CD4-positive, alpha-beta T cell treated with Interleukin-10 for 1 hour (primary cell): ENCODE data around the gene C10orf90.

Experiments
- DNase-seq: peaks from one replicate; pipeline ENCODE4 v3.0.0-alpha.2; 2020

The C10orf90 gene

DNA sequence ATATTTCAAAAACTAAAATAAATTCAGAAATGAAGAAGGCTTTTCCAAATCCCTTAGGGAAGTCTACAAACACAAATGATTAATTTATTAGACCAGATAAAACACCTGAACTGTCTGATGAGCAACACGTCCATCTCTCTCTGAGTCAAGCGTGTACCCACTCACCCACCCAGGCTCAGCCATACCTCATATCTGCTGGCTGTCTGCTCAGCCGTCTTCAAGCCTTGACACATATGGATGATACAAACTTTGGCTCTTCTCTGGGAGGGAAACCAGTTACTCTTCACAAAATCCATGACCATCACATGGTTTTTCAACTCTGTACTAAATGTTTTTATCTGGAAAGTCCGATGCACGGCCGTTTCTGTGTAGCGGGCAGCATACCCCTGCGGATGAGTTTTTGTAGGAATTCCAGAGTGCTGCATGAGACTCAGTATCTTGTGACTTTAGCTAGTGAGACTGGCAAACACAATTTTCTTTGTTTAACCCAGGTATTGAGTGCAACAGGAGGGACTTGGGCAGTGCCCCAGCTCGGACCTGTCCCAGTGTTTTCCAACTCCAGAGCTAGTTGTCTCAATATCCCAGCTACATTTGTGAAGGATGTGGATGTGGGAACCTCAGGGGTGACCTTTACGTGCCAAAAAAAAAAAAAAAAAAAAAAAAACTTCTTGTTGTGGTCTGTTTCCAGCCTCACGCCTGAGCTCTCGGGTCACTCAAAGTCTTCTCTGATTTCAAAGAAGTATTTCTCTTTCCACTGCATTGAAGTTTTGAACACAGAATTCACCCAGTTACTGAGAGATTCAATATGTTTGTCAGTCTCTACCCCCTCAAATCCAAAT, at the start of gene C10orf90:
TSS of gene C10orf90 (minus strand) at position 638 of the 839 bp plus-strand sequence. CDS start at position 425, 213 bp downstream.
- DNase-seq = no peak

GRCh38 chr10:126716366-126716765, 45.9 kb upstream of the C10orf90 start:
- DNase-seq = no peak

GRCh38 chr10:126713594-126713993, 43.1 kb upstream of the C10orf90 start:
- no peak for DNase-seq

DNA sequence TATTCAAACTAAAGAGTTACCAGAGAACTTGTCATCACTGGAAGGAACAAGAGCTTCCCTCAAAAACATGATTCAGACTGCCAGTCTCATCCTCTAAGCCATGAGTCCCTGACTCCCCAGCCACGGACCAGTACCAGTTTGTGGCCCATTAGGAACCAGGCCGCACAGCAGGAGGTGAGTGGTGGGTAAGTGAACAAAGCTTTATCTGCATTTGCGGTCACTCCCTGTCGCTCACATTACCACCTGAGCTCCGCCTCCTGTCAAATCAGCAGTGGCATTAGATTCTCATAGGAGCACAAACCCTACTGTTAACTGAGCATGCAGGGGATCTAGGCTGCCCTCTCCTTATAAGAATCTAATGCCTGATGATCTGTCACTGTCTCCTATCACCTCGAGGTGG, 42.2 kb upstream of the C10orf90 start:
- no peak for DNase-seq

DNA sequence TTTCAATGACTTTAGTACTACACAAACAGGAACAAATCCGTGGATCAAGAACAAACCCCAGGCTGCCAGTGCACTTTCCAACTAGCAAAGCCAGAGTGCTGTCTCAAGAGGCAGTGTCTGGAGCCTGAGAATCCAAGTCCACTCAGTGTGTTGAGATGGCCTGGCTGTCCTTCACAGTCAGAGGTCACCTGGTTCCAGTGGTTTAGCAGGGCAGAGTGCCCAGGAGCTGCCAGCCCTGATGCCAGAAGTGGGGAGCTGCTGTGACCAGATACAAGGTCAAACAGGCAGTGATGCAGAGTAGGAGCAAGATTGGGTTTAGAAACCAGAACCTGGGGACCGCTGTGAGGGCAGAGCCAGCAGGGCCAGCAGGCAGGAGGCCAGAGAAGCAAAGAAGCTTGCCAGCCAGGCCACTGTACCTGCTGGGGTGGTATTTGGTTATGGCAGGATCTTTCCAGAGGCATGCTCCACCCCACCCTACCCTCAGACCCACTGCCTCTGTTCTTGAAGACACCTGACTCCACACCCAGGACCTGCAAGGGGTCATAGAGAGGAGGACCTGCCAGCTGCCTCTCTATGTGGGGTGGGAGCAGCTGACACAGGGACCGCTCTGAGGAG, 35.6 kb upstream of the C10orf90 start:
- no peak for DNase-seq

DNA sequence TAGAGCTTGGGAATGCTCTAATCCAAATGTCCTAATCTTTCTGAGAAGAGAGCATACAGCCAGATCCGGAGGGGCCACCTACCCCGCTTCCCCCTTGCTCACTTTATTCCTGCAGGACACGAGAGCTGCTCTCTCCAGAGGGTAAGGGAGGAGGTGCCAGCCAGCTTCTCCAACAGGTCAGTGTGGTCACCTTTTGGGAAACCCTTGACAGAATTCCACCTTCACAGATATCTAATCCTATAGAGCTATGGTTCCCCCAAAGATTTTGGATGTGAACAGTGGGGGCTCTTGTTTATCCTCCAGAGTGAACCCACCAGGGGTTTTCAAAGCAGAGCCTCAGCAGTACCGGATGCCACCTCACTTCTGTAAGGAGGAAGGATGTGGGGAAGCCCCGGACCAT, 34.6 kb upstream of the C10orf90 start:
- DNase-seq = no peak

DNA sequence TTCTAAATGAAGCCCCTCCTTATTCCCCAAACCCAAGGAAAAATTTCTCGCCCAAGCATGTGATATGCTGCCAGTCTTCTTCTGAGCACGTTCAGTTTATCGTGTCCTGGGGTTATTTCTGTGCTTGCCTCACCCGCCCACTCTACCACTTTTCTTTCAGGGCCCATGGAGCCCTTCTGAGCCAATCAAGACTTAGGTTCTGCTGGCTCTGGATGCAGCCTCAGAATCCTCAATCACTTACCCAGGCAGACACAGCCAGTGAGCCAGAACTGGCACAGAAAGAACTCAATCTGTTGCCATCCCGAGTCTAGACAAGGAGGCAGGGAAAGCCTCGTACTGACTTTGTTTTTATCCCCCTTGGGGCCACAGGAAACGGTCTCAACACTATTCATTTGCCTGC, 34.2 kb upstream of the C10orf90 start:
- no peak for DNase-seq

DNA sequence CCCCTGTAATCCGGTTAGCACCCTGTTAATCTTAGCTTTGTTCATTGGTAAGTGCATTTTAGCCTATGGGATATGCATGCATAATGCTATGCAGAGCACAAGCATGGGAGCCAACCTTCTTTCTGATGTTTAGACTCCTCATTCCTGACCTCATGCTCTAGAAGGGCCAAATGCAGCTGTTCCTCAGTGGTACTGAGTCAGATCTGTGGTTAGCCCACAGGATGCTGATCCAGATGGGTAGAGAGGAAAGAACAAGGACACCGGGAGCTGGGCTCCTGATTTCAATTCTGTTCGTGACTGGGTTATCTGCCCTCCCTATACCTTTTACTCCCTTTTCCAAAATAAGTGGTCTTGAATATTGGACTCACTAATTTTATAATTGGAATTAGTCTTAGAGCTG, 31.7 kb upstream of the C10orf90 start:
- DNase-seq = no peak

- DNase-seq = no peak
Measured at GRCh38 chr10:126701526-126701925, 31.0 kb upstream of the C10orf90 start.

DNA sequence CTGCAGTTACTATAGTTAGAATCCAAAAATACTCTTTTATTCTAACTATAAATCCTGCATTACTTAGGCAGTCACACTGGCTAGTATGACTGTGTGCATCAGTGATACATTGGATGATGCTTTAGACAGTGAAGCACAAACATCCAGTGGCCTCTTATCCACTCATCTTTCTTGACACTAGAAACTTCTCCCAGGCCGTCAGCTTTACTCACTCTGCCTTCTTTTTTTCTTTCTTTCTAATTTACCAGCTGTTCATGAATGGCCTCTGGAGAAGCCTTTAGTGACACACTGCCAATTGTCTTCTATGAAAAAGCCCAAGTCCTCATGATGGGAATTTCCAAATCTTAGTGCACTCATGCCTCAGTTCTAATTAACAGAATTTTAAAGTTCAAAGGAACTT, 26.2 kb upstream of the C10orf90 start:
- no peak for DNase-seq

GRCh38 chr10:126691456-126691855, 21.0 kb upstream of the C10orf90 start:
- DNase-seq = no peak

DNA sequence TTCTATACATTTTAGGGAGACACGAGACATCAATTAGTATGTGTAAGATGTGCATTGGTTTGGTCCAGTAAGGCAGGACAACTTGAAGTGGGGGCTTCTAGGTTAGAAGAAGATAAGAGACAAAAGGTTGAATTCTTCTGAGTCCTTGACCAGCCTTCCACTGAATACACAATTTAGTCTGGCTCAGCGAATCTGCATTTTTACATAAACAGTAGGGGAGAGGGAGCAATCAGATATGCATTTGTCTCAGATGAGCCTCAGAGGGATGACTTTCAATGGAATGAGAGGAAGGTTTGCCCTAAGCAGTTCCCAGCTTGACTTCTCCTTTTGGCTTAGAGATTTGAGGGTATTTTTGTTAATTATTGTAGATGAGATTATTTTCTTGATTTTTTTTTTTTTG, 20.0 kb upstream of the C10orf90 start:
- DNase-seq = no peak

- no peak for DNase-seq
Measured at GRCh38 chr10:126689461-126689994, 19.0 kb upstream of the C10orf90 start.

GRCh38 chr10:126687121-126687606, 16.7 kb upstream of the C10orf90 start:
- no peak for DNase-seq

GRCh38 chr10:126686719-126687118, 16.2 kb upstream of the C10orf90 start:
- no peak for DNase-seq

- no peak for DNase-seq
Measured at GRCh38 chr10:126686268-126686667, 15.8 kb upstream of the C10orf90 start.

- no peak for DNase-seq
Measured at GRCh38 chr10:126685756-126686155, 15.3 kb upstream of the C10orf90 start.

GRCh38 chr10:126684171-126684745, 13.8 kb upstream of the C10orf90 start:
- no peak for DNase-seq

- no peak for DNase-seq
Measured at GRCh38 chr10:126683466-126683865, 13.0 kb upstream of the C10orf90 start.

DNA sequence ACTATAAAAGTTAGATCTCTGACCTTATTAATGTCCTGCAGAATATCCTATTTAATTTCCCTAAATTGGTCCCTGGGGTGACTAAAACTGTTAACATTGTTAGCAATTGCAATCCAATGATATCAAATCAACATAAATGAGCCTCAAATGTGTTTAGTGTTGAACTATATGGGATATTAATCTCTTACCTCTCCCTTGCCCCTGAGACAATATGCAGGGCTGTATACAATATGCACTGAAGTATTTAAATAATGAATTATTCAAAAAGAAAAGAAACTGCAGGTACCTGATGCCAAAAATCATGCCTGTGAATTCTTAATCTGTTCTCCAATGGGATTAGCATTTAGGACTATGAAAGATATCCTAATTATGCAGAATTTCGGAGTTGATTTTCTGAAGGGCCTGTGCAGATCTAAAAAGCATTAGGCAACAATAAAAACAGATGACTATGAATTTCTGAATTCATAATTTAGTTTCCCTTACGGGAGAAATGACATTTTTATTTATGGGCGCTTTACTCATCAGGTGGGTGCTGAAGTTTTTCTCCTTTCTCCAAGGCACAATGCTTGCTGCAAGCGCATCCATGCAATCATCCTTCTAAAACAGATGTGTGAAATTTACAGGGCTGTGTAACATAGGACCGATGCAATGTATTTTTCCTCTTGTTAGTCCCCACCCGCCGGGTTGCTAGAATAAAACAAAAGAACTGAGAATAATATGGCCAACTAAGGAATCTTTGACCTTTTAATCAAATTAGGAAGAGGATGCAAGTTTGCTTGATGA, 5.4 kb upstream of the C10orf90 start:
- no peak for DNase-seq

DNA sequence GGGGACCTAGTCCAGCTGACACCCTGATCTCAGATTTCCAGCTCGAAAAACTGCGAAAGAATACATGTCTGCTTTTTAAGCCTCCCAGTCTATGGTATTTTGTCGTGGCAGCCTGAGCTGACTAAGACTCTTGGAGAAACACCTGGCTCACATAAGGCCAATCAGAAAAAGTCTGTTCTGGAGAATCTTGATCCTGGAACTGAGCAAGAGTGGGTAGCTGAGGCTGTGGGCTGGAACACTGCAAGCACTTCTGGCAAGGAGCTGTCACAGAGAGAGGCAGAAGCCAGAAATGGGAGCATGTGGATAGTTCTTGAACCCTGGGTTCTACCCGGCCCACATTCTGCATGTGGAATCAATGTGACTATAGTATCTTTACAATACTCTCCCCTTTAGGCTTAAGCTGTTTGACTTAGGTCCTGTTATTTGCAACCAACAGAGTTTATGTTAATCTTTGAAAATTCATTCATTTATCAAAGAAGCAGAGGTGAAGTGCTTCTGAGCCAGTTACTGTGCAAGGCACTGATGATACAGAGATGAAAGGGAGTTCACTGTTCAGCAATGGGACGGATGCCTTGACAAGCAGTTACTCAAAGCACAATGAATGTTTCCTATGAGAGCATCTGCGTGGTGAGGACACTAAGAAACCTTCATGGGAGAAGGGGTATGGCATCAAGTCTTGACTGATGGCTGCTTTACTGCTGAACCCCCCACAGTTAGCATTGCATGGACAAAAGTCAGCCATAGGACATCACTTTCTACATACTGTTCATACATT, 4.4 kb upstream of the C10orf90 start:
- DNase-seq = no peak

- DNase-seq = no peak
Measured at GRCh38 chr10:126673565-126673964, 3.1 kb upstream of the C10orf90 start.
